Transverse colon (tissue), 4 donors: ENCODE measurements around the gene LYRM2. TPM values are rescaled to one million over a fixed set of nuclear protein-coding genes. Genes with fewer than 3 reads are reported as not detected.

Experiments
- DNase-seq: peaks from one replicate; pipeline ENCODE4 v3.0.0-alpha.2; 2019
- H3K27ac ChIP-seq, 4 donors: fragments of 200-600 bp; sonication (generic); 2 replicates each; pipeline ENCODE4 v1.5.1; 2016 to 2018; ENCODE audit warnings: inconsistent platforms in 4 of 4
- H3K27me3 ChIP-seq: fragments of 200-600 bp; sonication (generic); 2 replicates; pipeline ENCODE4 v1.5.1; 2017; ENCODE audit warnings: inconsistent platforms
- H3K36me3 ChIP-seq, 4 donors: fragments of 200-600 bp; sonication (generic); 2 replicates each; pipeline ENCODE4 v1.5.1; 2017 to 2019; ENCODE audit warnings: inconsistent platforms in 4 of 4
- H3K4me1 ChIP-seq, 4 donors: fragments of 200-600 bp; sonication (generic); 2 replicates each; pipeline ENCODE4 v1.5.1; 2017 to 2020; ENCODE audit warnings: inconsistent platforms in 4 of 4
- H3K4me3 ChIP-seq, 4 donors: fragments of 200-600 bp; sonication (generic); 1 replicate in 1 of 4; 2 replicates in 3 of 4; pipeline versions ENCODE4 v1.5.1 to v1.6.1; 2017 to 2019; ENCODE audit warnings: inconsistent platforms in 4 of 4
- H3K9me3 ChIP-seq, 2 donors: fragments of 200-600 bp; sonication (generic); 2 replicates each; pipeline ENCODE4 v1.5.1; 2017 to 2019; ENCODE audit warnings: inconsistent platforms in 2 of 2
- EP300 ChIP-seq: sonication (generic); formaldehyde crosslinking; IDR thresholded peaks from one replicate; pipeline ENCODE4 v1.6.1; 2017; ENCODE audit warnings: antibody characterized with exemption, low read depth
- POLR2A ChIP-seq: fragments of 450-650 bp; IDR thresholded peaks from one replicate; pipeline ENCODE4 v1.6.1; 2016; ENCODE audit warnings: antibody characterized with exemption, mild to moderate bottlenecking, moderate library complexity
- POLR2AphosphoS5 ChIP-seq, 3 donors: sonication (generic); formaldehyde crosslinking; IDR thresholded peaks; one replicate each; pipeline ENCODE4 v1.6.1; 2016; ENCODE audit warnings: antibody characterized with exemption in 3 of 3
- WGBS, 2 donors: methylation state at CpG; one replicate each; pipeline ENCODE4 v1.1.5; 2018; ENCODE audit warnings: low coverage in 1 of 2; 5-methylcytosine and 5-hydroxymethylcytosine counted together
- in situ Hi-C, 4 donors: fragments of 200-750 bp; cut with MboI; loops; one replicate each; pipeline versions ENCODE4 v1.15.0 to v1.15.1; 2017; ENCODE audit warnings: low sequenced_read_pairs in 3 of 4, low pct_ligation_motif_present in 1 of 4, low pct_unique_long_range_greater_than_20kb in 1 of 4
- intact Hi-C: fragments of 100-400 bp; cut with DNase I; formaldehyde crosslinking; loops from one replicate; pipeline ENCODE4 v1.15.1; 2023; ENCODE audit warnings: low total_unique reads
- total RNA-seq, 4 donors: library from RNA; depleted of rRNA; stranded (reverse); fragments of >200 nt; gene quantifications; one replicate each; pipeline ENCODE4 v1.1.0, GENCODE V29; 2016
- TF ChIP-seq, protein P1 (sequence below), 5 experiments: fragments of 200-600 bp in 3 of 5; fragments of 450-650 bp in 2 of 5; sonication (generic) in 3 of 5; IDR thresholded peaks; 1 replicate in 2 of 5; 2 replicates in 3 of 5; pipeline ENCODE4 v1.5.1; 2016 to 2017; ENCODE audit warnings: antibody characterized with exemption in 5 of 5, inconsistent platforms in 3 of 5, mild to moderate bottlenecking in 2 of 5, moderate library complexity in 1 of 5

Gene LYRM2
- total RNA-seq, 4 donors from 2014 or later: 7.1 to 17.8 (median 16.4) TPM

DNA sequence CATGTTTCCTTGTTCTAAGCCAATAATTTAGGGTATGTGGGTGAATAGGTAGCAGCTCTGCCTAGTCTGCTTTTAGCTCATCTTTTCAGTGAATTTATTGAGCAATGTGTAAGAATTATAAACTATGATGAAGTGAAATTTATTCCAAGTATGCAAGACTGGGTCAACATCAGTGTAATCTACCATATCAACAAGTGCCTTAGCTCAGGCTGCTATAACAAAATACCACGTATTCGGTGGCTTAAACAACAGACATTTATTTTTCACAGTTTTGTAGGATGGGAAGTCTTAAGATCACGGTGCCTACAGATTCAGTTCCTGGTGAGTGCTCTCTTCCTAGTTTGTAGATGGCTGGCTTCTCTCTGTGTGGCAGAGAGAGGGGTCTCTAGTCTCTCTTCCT, 54.0 kb downstream of the LYRM2 start:
- TF ChIP-seq EP300 (no peak), POLR2AphosphoS5 (IDR thresholded peaks at IDR 0.05) (no peak), POLR2A (no peak)
- TF ChIP-seq, protein P1, sequence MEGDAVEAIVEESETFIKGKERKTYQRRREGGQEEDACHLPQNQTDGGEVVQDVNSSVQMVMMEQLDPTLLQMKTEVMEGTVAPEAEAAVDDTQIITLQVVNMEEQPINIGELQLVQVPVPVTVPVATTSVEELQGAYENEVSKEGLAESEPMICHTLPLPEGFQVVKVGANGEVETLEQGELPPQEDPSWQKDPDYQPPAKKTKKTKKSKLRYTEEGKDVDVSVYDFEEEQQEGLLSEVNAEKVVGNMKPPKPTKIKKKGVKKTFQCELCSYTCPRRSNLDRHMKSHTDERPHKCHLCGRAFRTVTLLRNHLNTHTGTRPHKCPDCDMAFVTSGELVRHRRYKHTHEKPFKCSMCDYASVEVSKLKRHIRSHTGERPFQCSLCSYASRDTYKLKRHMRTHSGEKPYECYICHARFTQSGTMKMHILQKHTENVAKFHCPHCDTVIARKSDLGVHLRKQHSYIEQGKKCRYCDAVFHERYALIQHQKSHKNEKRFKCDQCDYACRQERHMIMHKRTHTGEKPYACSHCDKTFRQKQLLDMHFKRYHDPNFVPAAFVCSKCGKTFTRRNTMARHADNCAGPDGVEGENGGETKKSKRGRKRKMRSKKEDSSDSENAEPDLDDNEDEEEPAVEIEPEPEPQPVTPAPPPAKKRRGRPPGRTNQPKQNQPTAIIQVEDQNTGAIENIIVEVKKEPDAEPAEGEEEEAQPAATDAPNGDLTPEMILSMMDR (IDR thresholded peaks at IDR 0.05): no peak
- Histone ChIP-seq H3K9me3 (no peaks in the 10 kb centered on the region), H3K27ac (no peak overlapping the region), H3K4me1 (no peaks in the 10 kb centered on the region), H3K27me3 (no peaks in the 10 kb centered on the region), H3K36me3 (no peaks in the 10 kb centered on the region), H3K4me3 (no peak overlapping the region)
- WGBS, 2 donors: 74 to 84% methylated on average over 3 of the region's 3 CpGs
- intact Hi-C loops (no loop called here), in situ Hi-C loops (no loop called here)
- DNase-seq: no peak

DNA sequence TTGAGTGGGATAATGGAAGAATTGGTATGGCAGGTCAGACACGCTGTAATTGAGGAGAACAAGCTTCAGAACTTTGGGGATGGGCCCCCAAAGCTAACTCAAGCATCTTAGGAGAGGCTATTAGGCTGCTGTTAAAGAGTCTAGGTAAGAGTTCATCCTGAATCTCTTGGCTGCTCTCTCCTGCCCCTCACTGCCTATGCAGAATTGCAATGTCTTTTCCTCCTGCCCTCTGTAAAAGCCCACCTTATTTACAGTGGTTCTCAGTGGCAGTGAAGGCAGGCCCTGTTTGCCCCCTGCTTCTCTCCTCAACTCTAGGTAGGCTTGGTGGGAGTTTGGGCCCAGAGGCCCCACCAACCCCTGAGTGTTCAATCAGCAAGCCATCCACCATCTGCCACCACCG, 55.0 kb downstream of the LYRM2 start:
- Histone ChIP-seq H3K4me3 (no peak overlapping the region), H3K27ac (no peak overlapping the region), H3K36me3 (no peaks in the 10 kb centered on the region), H3K4me1 (no peaks in the 10 kb centered on the region), H3K27me3 (no peaks in the 10 kb centered on the region), H3K9me3 (no peaks in the 10 kb centered on the region)
- TF ChIP-seq POLR2AphosphoS5 (IDR thresholded peaks at IDR 0.05) (no peak), EP300 (no peak), POLR2A (no peak)
- TF ChIP-seq, protein P1 (IDR thresholded peaks at IDR 0.05): no peak
- intact Hi-C loops (no loop called here), in situ Hi-C loops (no loop called here)
- DNase-seq: no peak
- WGBS, 2 donors: 67 to 84% methylated on average over 1 to 2 of the region's 2 CpGs

DNA sequence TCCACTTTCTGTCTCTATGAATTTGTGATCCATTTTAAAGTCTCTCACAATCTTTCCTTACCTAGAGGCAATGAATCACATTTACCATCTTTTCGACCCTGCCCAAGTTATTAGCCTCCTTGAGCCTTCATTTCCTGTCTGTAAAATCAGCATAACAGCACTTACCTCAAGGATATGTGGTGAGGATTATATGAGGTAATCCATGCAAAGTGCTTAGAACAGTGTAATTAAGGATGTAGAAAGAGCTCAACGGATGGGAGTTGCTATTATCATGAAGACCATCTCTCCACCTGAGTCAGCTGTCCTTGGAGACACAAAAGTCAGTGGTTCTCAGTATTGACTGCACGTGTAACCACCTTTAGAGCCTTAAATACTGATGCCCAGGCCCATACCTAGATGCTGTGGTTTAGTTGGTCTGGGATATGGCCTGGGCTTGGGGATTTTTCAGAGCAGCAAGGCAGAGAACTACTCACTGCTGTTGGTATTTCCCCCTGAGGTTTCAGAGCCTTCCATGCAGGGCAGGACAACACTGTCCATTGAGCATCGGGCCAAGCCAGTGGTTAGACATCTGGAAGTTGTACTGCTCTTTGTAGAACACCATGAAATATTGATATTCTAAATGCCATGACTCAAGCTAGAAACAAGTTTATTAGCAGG, 55.8 kb downstream of the LYRM2 start:
- in situ Hi-C loops (no loop called here), intact Hi-C loops (no loop called here)
- 44 to 68% methylated on average over 1 to 4 of the region's 4 CpGs for WGBS, 2 donors
- Histone ChIP-seq H3K9me3 (no peaks in the 10 kb centered on the region), H3K27me3 (no peaks in the 10 kb centered on the region), H3K4me1 (no peaks in the 10 kb centered on the region), H3K27ac (no peak overlapping the region), H3K36me3 (no peaks in the 10 kb centered on the region), H3K4me3 (no peak overlapping the region)
- no peak for DNase-seq
- TF ChIP-seq EP300: no peak
- no peak for TF ChIP-seq POLR2AphosphoS5 (IDR thresholded peaks at IDR 0.05)
- TF ChIP-seq, protein P1 (IDR thresholded peaks at IDR 0.05): no peak
- no peak for TF ChIP-seq POLR2A

DNA sequence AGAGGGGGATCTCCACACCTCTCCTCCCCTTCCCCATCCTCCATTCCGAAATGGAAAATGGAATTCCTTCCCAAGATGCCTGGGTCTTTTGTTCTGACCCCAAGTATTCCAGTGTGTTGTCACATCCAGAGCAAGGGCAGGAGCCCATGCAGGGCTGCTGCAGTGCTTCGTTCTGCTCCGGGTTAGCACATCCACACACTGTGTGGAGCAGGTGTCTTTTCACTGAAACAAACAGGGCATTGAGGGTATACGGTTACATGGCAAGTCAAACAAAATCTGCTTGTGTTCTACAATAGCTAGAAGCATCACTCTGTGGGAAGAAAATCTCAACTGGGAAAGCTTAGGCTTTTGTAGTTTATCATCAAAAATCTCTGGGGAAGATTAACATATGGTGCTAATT, 56.9 kb downstream of the LYRM2 start:
- intact Hi-C loops: no loop called here
- Histone ChIP-seq H3K4me3 (no peak overlapping the region), H3K27ac (no peak overlapping the region), H3K4me1 (no peaks in the 10 kb centered on the region), H3K9me3 (no peaks in the 10 kb centered on the region), H3K36me3 (no peaks in the 10 kb centered on the region), H3K27me3 (no peaks in the 10 kb centered on the region)
- in situ Hi-C loops: no loop called here
- WGBS, 2 donors: 91 to 93% methylated on average over 2 to 4 of the region's 4 CpGs
- TF ChIP-seq, protein P1 (IDR thresholded peaks at IDR 0.05): no peak
- TF ChIP-seq POLR2A (no peak), POLR2AphosphoS5 (IDR thresholded peaks at IDR 0.05) (no peak), EP300 (no peak)
- no peak for DNase-seq
